ENCODE measurements around the gene MLLT11.

DNA sequence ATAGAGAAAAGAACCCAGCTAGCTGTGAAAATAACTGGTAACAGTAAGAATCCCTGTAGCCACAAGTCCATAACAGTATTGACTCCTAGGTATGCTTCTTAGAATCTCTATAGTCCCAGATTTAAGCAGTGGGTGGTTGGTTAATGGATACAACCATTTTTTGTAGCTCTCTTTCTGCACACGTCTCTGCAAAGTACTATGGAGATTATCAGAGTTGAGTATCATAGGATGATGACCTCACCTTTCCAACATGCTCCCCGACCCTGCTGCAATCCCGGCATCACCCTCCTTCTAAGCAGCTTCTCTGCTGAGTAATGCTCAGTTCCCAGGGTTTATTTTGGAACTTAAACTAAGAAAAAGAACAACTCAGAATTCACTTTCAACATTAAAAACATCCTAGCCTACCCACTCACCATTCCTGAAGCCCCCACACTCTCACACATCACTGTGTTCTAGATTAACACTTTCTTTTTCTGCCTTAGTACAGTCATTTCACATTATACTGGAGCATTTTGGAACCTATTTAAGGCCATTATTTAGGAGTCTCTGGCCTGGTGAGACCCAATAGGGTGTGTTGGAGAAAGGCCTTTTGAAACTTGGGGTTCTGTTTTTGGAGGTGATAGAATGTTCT, 2.7 kb downstream of the MLLT11 start:
- TF ChIP-seq EGR1 (IDR thresholded peaks at IDR 0.05) (no peak), TEAD4 (IDR thresholded peaks at IDR 0.05) (no peak), TAF1 (IDR thresholded peaks at IDR 0.05; ENCODE audit: low read depth) (no peak), EP300 (IDR thresholded peaks at IDR 0.05; ENCODE audit: borderline replicate concordance) (no peak), FOXM1 (IDR thresholded peaks at IDR 0.05; ENCODE audit: borderline replicate concordance, low read depth) (no peak), MAX (IDR thresholded peaks at IDR 0.05) (no peak)
- TF ChIP-seq, protein P1, sequence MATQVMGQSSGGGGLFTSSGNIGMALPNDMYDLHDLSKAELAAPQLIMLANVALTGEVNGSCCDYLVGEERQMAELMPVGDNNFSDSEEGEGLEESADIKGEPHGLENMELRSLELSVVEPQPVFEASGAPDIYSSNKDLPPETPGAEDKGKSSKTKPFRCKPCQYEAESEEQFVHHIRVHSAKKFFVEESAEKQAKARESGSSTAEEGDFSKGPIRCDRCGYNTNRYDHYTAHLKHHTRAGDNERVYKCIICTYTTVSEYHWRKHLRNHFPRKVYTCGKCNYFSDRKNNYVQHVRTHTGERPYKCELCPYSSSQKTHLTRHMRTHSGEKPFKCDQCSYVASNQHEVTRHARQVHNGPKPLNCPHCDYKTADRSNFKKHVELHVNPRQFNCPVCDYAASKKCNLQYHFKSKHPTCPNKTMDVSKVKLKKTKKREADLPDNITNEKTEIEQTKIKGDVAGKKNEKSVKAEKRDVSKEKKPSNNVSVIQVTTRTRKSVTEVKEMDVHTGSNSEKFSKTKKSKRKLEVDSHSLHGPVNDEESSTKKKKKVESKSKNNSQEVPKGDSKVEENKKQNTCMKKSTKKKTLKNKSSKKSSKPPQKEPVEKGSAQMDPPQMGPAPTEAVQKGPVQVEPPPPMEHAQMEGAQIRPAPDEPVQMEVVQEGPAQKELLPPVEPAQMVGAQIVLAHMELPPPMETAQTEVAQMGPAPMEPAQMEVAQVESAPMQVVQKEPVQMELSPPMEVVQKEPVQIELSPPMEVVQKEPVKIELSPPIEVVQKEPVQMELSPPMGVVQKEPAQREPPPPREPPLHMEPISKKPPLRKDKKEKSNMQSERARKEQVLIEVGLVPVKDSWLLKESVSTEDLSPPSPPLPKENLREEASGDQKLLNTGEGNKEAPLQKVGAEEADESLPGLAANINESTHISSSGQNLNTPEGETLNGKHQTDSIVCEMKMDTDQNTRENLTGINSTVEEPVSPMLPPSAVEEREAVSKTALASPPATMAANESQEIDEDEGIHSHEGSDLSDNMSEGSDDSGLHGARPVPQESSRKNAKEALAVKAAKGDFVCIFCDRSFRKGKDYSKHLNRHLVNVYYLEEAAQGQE (IDR thresholded peaks at IDR 0.05; ENCODE audit: low read depth) = no peak
